KBM-7 (cell line): ENCODE results near the gene LIPM.

Experiments
- DNase-seq: peaks from one replicate; pipeline ENCODE4 v3.0.0-alpha.2; 2015
- in situ Hi-C: fragments of 300-500 bp; cut with MboI; formaldehyde crosslinking; loops from 2 replicates; pipeline ENCODE4 v1.14.3; 2020; ENCODE audit warnings: low sequenced_read_pairs, low pct_unique_long_range_greater_than_20kb, mixed read lengths

Gene LIPM

GRCh38 chr10:88866454-88866853, 63.9 kb downstream of the LIPM start:
- DNase-seq: no peak
- in situ Hi-C loops: no loop called here

GRCh38 chr10:88870089-88870488, 67.6 kb downstream of the LIPM start:
- in situ Hi-C loops: no loop called here
- DNase-seq: no peak
